ENCODE data around the gene ARHGAP30. TPM values are rescaled to one million over a fixed set of nuclear protein-coding genes. Genes with fewer than 3 reads are reported as not detected.
"Not testable (repeated sequence)": the region's sequence is repeated elsewhere in the genome, so short reads cannot be mapped to it uniquely, and the experiment has no call there.

Gene ARHGAP30
- total RNA-seq: 100 to 1,000 TPM; 125 to 165 TPM

DNA sequence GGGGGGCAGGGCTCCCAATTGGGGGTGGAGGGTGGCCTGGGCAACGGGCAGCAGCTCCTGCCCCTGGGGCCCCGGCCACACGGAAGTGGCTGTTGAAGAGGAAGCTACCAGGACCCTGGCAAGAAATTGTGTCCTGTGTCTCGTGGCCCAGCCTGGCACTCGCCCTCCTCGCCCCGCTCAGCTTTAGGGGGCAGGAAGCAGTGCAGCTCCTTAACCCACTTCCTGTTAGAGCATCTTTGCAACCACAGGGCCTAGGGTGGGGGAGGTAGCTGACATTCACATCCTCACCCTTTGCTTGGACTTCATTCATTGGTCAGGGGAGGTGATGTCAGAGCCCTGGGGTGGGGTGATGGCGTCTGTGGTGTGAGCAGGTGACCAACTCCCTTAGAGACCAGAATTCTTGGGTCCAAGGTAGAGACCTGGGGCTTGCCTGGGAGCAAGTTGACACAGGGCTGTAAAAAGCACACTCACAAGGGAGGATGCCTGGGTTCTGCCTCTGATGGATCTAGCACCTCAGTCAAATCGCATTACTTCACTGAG lies at the start of gene ARHGAP30:
TSS of gene ARHGAP30 (minus strand) at position 161 of the 540 bp plus-strand sequence. CDS start 267 bp downstream, outside the sequence.
- DNase-seq (peak; percentile 92), ATAC-seq (peak; percentile 80)
- ChIA-PET POLR2A (interaction anchor here (0.5 to 2.2 kb wide), 8 partner anchors 23 to 358 kb away, joined by 3 to 8 read pairs (median 6); partner anchors contain the start of genes CD48, F11R, UFC1 and USF1), CTCF (interaction anchor here (0.6 to 8.3 kb wide), 14 partner anchors 9 to 290 kb away, joined by 3 to 126 read pairs (median 5); partner anchors contain the start of genes F11R, KLHDC9, PPOX and TSTD1)
- intact Hi-C loops (cut with DNase I, micrococcal nuclease): loop anchor here (1.0 to 5.0 kb wide), 10 partner anchors 22 to 89 kb away; partner anchors contain the start of genes UFC1 (in 2 of the 2), DEDD (in 1 of the 2), F11R (in 1 of the 2) and TSTD1 (in 1 of the 2)
- Mint-ChIP-seq H3K4me1 (peaks cover 46% of the 10 kb centered on the region), H3K9me3 (ENCODE audit: low read depth) (peaks cover 2% of the 10 kb centered on the region), H3K27ac (peak within 1 kb of the TSS; percentile 100), H3K36me3 (ENCODE audit: low read depth) (peaks cover 28% of the 10 kb centered on the region), H3K27me3 (no peaks in the 10 kb centered on the region), H3K4me3 (peak within 1 kb of the TSS; percentile 100)

GRCh38 chr1:161117759-161118581 lies 48.3 kb upstream of the ARHGAP30 start, which contains the start of the genes NIT1 and PFDN2:
NIT1 (plus strand) TSS chr1:161118105; CDS start chr1:161118177, 72 bp downstream.
PFDN2 (minus strand) TSS chr1:161118037; CDS start chr1:161118026, 11 bp downstream.
- Mint-ChIP-seq H3K27me3 (no peaks in the 10 kb centered on the region), H3K4me1 (peaks cover 75% of the 10 kb centered on the region), H3K36me3 (ENCODE audit: low read depth) (peaks cover 73% of the 10 kb centered on the region), H3K27ac (peak within 1 kb of the TSS; percentile 98), H3K4me3 (peak within 1 kb of the TSS; percentile 94), H3K9me3 (ENCODE audit: low read depth) (no peaks in the 10 kb centered on the region)
- CTCF ChIA-PET: interaction anchor here (0.6 to 1.7 kb wide), 11 partner anchors 9 to 548 kb away, joined by 3 to 5 read pairs (median 3); partner anchors contain the start of genes TOMM40L and UFC1
- intact Hi-C loops (cut with DNase I, micrococcal nuclease): loop anchor here (1.0 to 5.0 kb wide), 8 partner anchors 14 to 269 kb away; partner anchors contain the start of genes USP21 (in 2 of the 2), DEDD (in 1 of the 2), UFC1 (in 1 of the 2) and USF1 (in 1 of the 2)
- ATAC-seq (peak; percentile 53), DNase-seq (peak; percentile 94)
- POLR2A ChIA-PET: interaction anchor here (1.0 to 2.7 kb wide), 5 partner anchors 12 to 64 kb away, joined by 3 to 13 read pairs (median 5); partner anchors contain the start of genes DEDD, PPOX and UFC1

DNA sequence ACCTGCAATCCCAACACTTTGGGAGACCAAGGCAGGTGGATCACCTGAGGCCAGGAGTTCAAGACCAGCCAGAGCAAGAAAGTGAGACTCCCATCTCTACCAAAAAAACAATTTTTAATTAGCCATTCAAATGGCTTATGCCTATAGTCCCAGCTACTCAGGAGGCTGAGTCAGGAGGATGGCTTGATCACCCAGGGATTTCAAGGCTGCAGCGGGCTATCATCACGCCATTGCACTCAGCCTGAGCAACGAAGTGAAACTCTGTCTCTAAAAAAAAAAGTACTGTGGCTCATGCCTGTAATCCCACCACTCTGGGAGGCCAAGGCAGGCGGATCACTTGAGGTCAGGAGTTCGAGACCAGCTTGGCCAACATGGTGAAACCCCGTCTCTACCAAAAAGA lies 46.3 kb upstream of the ARHGAP30 start:
- peak; percentile 24 for DNase-seq
- peak overlapping the region; percentile 94 for H3K4me3 Mint-ChIP-seq
- ChIA-PET CTCF (interaction anchor here (0.7 to 1.7 kb wide), 2 partner anchors 50 to 69 kb away, joined by 3 read pairs; no protein-coding TSS in a partner anchor), POLR2A (interaction anchor here (2.7 kb wide), 1 partner anchor 38 kb away, joined by 13 read pairs; the partner anchor contains the start of gene UFC1)
- peaks cover 76% of the 10 kb centered on the region for H3K4me1 Mint-ChIP-seq
- not testable (repeated sequence) for H3K9me3 Mint-ChIP-seq (ENCODE audit: low read depth); H3K27me3 Mint-ChIP-seq; ATAC-seq
- H3K36me3 Mint-ChIP-seq (ENCODE audit: low read depth): peaks cover 55% of the 10 kb centered on the region
- intact Hi-C loops (cut with DNase I, micrococcal nuclease): loop anchor here in 1 of 2 experiments (5.0 kb wide), 1 partner anchor 271 kb away; no protein-coding TSS in a partner anchor
- peak overlapping the region; percentile 98 for H3K27ac Mint-ChIP-seq

GRCh38 chr1:161115132-161115711 lies 45.5 kb upstream of the ARHGAP30 start:
- DNase-seq (peak; percentile 77), ATAC-seq (peak; percentile 70)
- ChIA-PET CTCF (interaction anchor here (1.0 to 3.9 kb wide), 4 partner anchors 17 to 64 kb away, joined by 3 to 32 read pairs (median 4); partner anchors contain the start of gene KLHDC9), POLR2A (no interaction called here)
- peaks cover 70% of the 10 kb centered on the region for H3K4me1 Mint-ChIP-seq
- H3K27me3 Mint-ChIP-seq: no peaks in the 10 kb centered on the region
- peak overlapping the region; percentile 94 for H3K4me3 Mint-ChIP-seq
- H3K9me3 Mint-ChIP-seq (ENCODE audit: low read depth): no peaks in the 10 kb centered on the region
- H3K27ac Mint-ChIP-seq: peak overlapping the region; percentile 98
- H3K36me3 Mint-ChIP-seq (ENCODE audit: low read depth): peaks cover 51% of the 10 kb centered on the region
- intact Hi-C loops (cut with DNase I, micrococcal nuclease): loop anchor here in 1 of 2 experiments (5.0 kb wide), 1 partner anchor 272 kb away; no protein-coding TSS in a partner anchor

GRCh38 chr1:161114556-161114955 lies 44.9 kb upstream of the ARHGAP30 start:
- no peaks in the 10 kb centered on the region for H3K9me3 Mint-ChIP-seq (ENCODE audit: low read depth)

DNA sequence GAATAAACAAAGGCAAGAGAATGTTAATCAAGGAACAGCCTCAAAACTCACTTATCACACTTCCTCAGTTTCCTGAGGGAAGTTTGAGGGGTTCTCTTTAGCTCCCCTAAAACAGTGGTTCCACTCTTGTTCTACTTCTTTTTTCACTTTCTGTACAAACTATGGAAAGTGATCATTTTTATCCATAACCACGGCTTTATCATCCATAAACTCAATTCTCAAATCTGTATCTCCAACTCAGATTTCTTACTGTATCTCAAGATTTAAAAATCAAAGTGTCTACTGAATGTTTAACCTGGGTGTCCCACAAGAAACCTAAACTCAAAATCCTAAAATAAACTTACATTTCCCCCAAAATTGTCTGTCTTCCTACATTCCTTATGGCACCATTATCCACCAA lies 44.2 kb upstream of the ARHGAP30 start:
- ATAC-seq: no peak
- H3K27me3 Mint-ChIP-seq: no peaks in the 10 kb centered on the region
- H3K36me3 Mint-ChIP-seq (ENCODE audit: low read depth): peaks cover 46% of the 10 kb centered on the region
- peak overlapping the region; percentile 98 for H3K27ac Mint-ChIP-seq
- intact Hi-C loops (cut with DNase I, micrococcal nuclease): no loop called here
- H3K4me1 Mint-ChIP-seq: peaks cover 58% of the 10 kb centered on the region
- CTCF ChIA-PET: interaction anchor here (0.7 to 3.9 kb wide), 4 partner anchors 15 to 115 kb away, joined by 3 to 32 read pairs (median 4); partner anchors contain the start of gene KLHDC9
- H3K9me3 Mint-ChIP-seq (ENCODE audit: low read depth): no peaks in the 10 kb centered on the region
- POLR2A ChIA-PET: interaction anchor here (0.6 kb wide), 1 partner anchor 69 kb away, joined by 3 read pairs; no protein-coding TSS in a partner anchor
- DNase-seq: no peak
- H3K4me3 Mint-ChIP-seq: peak overlapping the region; percentile 15

More at GRCh38 chr1:161114556-161114955, 44.9 kb upstream of the ARHGAP30 start:
- Mint-ChIP-seq H3K4me3 (no peak overlapping the region), H3K36me3 (ENCODE audit: low read depth) (peaks cover 46% of the 10 kb centered on the region), H3K4me1 (peaks cover 64% of the 10 kb centered on the region), H3K27ac (peak overlapping the region; percentile 98), H3K27me3 (no peaks in the 10 kb centered on the region)
- DNase-seq (no peak), ATAC-seq (no peak)
- CTCF ChIA-PET: interaction anchor here (0.6 to 3.9 kb wide), 4 partner anchors 16 to 279 kb away, joined by 3 to 32 read pairs (median 4); partner anchors contain the start of gene KLHDC9
- POLR2A ChIA-PET: no interaction called here
- intact Hi-C loops (cut with DNase I, micrococcal nuclease): no loop called here

- Mint-ChIP-seq H3K36me3 (ENCODE audit: low read depth) (peaks cover 44% of the 10 kb centered on the region), H3K27me3 (no peaks in the 10 kb centered on the region), H3K4me1 (peaks cover 52% of the 10 kb centered on the region), H3K4me3 (no peak overlapping the region), H3K27ac (peak overlapping the region; percentile 72), H3K9me3 (ENCODE audit: low read depth) (no peaks in the 10 kb centered on the region)
- ChIA-PET POLR2A (no interaction called here), CTCF (interaction anchor here (0.5 to 3.9 kb wide), 4 partner anchors 10 to 121 kb away, joined by 3 to 32 read pairs (median 4); partner anchors contain the start of gene KLHDC9)
- DNase-seq (no peak), ATAC-seq (no peak)
- intact Hi-C loops (cut with DNase I, micrococcal nuclease): no loop called here
Observed at GRCh38 chr1:161111527-161111926, 41.8 kb upstream of the ARHGAP30 start.

GRCh38 chr1:161111117-161111516 lies 41.4 kb upstream of the ARHGAP30 start:
- CTCF ChIA-PET: interaction anchor here (3.9 kb wide), 1 partner anchor 13 kb away, joined by 32 read pairs; the partner anchor contains the start of gene KLHDC9
- Mint-ChIP-seq H3K4me3 (no peak overlapping the region), H3K27me3 (no peaks in the 10 kb centered on the region), H3K4me1 (peaks cover 51% of the 10 kb centered on the region), H3K27ac (peak overlapping the region; percentile 72), H3K36me3 (ENCODE audit: low read depth) (peaks cover 43% of the 10 kb centered on the region), H3K9me3 (ENCODE audit: low read depth) (no peaks in the 10 kb centered on the region)
- POLR2A ChIA-PET: no interaction called here
- ATAC-seq (no peak), DNase-seq (no peak)
- intact Hi-C loops (cut with DNase I, micrococcal nuclease): no loop called here

DNA sequence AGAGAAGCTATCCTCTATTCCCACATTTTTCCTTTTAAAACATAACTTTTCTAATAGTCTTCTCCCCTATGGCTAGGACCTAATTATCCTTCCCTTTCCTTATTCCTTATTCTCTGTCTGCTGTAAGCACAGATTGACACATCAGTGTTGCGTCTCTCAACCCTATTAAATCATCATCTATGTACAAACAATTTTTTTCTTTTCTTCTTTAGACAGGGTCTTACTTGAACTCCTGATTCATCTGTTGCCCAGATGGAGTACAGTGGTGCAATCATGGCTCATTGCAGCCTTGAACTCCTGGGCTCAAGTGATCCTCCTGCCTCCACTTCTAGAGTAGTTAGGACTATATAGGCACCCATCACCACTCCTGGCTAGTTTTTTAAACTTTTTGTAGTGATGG lies 36.7 kb upstream of the ARHGAP30 start:
- no peak overlapping the region for H3K4me3 Mint-ChIP-seq
- POLR2A ChIA-PET: no interaction called here
- H3K4me1 Mint-ChIP-seq: peaks cover 18% of the 10 kb centered on the region
- peak overlapping the region; percentile 23 for H3K27ac Mint-ChIP-seq
- CTCF ChIA-PET: interaction anchor here (0.6 to 2.2 kb wide), 3 partner anchors 9 to 267 kb away, joined by 3 to 5 read pairs (median 5); no protein-coding TSS in a partner anchor
- peaks cover 35% of the 10 kb centered on the region for H3K36me3 Mint-ChIP-seq (ENCODE audit: low read depth)
- no peaks in the 10 kb centered on the region for H3K9me3 Mint-ChIP-seq (ENCODE audit: low read depth)
- ATAC-seq: no peak
- no peaks in the 10 kb centered on the region for H3K27me3 Mint-ChIP-seq
- intact Hi-C loops (cut with DNase I, micrococcal nuclease): loop anchor here in 1 of 2 experiments (5.0 kb wide), 1 partner anchor 36 kb away; no protein-coding TSS in a partner anchor
- DNase-seq: no peak

DNA sequence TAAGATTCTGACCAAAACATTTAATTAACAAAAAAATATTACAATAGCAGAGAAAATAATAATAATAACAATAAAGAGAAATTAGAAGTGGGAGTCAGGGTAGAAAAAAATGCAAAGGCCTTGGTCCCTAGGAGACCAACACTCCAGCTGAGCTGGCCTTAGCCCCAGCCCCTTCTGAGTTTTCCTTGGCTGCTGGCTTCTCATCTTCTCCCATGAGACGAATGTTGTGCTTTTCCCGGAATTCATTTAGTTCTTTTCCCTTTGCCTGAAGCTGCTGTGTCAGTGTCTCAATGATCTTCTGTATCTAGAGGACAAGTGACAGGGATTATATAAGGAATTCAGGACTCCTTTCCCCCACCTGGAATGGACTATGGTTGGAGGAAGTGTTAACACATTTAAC lies 30.9 kb upstream of the ARHGAP30 start:
- Mint-ChIP-seq H3K9me3 (ENCODE audit: low read depth) (no peaks in the 10 kb centered on the region), H3K4me3 (no peak overlapping the region), H3K4me1 (peaks cover 30% of the 10 kb centered on the region), H3K36me3 (ENCODE audit: low read depth) (peaks cover 38% of the 10 kb centered on the region), H3K27ac (no peak overlapping the region), H3K27me3 (no peaks in the 10 kb centered on the region)
- ATAC-seq (no peak), DNase-seq (no peak)
- ChIA-PET POLR2A (interaction anchor here (0.6 to 1.0 kb wide), 2 partner anchors 31 to 137 kb away, joined by 3 read pairs; partner anchors contain the start of gene NR1I3), CTCF (interaction anchor here (0.6 to 9.6 kb wide), 7 partner anchors 13 to 104 kb away, joined by 3 to 126 read pairs (median 4); partner anchors contain the start of genes ARHGAP30 and TSTD1)
- intact Hi-C loops (cut with DNase I, micrococcal nuclease): no loop called here
